GM10266 (cell line): Measurements from ENCODE around the gene NOXA1.

ENCODE experiments used
- DNase-seq: peaks from one replicate; pipeline ENCODE4 v3.0.0; 2012; ENCODE audit errors: extremely low spot score
- TF ChIP-seq, protein P1 (sequence below): IDR thresholded peaks from 2 replicates; pipeline ENCODE4 v1.5.1; 2012; ENCODE audit warnings: mild to moderate bottlenecking, low read depth; ENCODE audit not compliant: control insufficient read depth, insufficient read depth; ENCODE audit errors: missing control alignments

The NOXA1 gene

DNA sequence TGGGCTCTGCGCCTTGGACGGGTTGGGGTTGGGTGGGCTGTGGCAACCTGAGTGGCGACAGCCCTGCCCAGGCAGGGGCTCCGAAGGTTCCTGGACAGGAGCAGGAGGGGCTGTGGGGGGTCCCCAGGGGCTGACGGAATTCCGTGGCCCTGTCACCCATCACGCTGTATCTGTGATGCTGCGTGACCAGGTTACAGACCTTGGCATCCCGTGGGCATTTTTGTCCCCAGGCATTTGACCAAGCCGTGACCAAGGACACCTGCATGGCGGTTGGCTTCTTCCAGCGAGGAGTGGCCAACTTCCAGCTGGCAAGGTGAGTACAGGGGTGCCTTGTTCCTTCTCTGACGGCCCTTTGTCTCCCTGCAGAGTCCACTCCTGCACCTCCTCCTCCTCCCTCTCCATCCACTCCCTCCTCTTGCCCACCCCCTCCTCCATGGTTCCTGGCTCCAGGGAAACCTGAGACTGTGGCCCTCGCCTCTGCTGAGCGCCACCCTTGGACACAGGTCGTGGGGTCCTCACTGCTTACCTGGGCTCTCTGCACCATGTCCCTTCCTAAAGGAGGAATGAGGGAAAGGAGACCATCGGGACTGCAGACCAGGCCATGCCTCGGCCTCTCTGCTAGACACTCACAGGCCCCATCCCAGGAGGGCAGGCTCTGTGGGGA lies 3.0 kb downstream of the NOXA1 start:
- TF ChIP-seq, protein P1, sequence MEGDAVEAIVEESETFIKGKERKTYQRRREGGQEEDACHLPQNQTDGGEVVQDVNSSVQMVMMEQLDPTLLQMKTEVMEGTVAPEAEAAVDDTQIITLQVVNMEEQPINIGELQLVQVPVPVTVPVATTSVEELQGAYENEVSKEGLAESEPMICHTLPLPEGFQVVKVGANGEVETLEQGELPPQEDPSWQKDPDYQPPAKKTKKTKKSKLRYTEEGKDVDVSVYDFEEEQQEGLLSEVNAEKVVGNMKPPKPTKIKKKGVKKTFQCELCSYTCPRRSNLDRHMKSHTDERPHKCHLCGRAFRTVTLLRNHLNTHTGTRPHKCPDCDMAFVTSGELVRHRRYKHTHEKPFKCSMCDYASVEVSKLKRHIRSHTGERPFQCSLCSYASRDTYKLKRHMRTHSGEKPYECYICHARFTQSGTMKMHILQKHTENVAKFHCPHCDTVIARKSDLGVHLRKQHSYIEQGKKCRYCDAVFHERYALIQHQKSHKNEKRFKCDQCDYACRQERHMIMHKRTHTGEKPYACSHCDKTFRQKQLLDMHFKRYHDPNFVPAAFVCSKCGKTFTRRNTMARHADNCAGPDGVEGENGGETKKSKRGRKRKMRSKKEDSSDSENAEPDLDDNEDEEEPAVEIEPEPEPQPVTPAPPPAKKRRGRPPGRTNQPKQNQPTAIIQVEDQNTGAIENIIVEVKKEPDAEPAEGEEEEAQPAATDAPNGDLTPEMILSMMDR: no peak
- DNase-seq: no peak

DNA sequence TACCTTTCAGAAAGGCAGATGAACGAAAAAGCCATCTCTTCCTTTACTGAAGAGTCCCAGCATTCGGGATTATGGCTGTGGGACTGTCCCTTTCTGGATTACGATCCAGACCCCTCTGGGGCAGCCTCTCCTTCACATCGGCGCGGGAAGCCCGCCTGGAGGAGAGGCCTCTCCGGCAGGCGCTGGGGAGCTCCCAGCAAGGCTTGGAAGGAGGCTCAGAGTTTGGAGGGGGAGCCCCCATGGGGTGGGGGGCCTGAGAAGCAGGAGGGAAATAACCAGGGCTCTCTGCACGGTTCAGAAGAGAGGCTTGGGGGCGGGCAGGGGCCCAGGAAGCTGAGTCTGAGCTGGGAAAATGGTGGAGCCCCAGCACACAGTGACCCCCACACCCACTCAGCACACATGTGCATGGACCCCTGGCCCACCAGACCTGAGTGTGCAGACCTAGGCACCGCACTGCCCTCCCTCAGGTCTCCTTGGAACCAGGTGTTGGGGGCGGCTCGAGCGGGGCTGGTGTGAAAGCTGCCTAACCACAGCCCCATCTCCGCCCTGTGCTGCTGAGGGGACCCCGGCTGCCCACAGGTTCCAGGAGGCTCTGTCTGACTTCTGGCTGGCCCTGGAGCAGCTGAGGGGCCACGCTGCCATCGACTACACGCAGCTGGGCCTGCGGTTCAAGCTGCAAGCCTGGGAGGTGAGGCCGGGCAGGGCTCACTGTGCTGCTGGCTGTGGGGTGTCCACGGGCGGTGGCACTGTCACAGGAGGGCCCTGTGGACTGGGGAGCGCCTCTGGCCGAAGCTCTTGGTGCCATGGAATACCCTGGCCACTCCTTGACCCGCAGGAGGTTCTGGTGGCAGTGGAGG lies 4.5 kb downstream of the NOXA1 start:
- TF ChIP-seq, protein P1: no peak

DNA sequence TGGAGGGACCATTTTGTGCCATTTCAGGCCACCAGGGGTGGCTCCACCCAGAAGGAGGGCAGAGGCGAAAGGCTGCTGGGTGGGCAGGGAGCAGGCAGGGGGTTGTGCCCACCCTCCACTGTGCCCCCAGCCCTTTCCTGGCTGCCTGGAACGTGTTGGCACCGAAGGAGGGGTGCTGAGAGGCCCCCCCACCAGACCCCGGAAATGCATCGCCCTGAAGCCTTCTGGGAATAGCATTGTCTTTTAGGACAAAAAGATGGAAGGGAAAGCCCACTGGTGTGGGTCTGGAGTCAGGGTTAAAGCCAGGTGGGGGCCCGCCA lies 5.1 kb downstream of the NOXA1 start:
- no peak for DNase-seq
- TF ChIP-seq, protein P1: no peak

More for the DNA sequence above, 4.5 kb downstream of the NOXA1 start:
- no peak for DNase-seq

DNA sequence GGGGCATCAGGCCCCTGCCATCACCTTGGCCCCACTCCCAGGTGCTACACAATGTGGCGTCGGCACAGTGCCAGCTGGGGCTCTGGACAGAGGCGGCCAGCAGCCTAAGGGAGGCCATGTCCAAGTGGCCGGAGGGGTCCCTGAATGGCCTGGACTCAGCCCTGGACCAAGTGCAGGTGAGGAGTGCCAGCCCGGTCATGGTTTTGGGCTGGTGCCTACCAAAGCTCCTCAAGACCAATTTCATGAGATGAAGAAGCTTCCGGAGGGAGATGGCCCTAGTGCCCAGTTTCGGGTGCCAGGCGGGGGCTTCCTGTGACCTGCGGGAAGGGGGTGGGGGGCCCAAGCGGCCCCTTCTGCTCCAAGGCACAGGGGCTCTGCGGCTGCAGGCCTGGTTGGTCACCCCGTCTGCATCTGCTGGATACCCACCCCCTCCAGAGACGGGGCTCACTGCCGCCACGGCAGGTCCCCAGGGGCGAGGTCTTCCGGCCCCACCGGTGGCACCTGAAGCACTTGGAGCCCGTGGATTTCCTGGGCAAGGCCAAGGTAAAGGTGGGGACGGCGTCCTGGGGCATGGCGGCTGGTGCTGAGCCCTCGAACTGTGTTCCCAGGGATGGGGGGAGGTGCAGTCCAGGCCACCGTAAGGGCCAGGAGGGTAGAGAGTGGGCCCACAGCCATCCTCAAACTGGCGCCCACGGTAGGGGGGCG lies 5.8 kb downstream of the NOXA1 start:
- TF ChIP-seq, protein P1: no peak
- no peak for DNase-seq

DNA sequence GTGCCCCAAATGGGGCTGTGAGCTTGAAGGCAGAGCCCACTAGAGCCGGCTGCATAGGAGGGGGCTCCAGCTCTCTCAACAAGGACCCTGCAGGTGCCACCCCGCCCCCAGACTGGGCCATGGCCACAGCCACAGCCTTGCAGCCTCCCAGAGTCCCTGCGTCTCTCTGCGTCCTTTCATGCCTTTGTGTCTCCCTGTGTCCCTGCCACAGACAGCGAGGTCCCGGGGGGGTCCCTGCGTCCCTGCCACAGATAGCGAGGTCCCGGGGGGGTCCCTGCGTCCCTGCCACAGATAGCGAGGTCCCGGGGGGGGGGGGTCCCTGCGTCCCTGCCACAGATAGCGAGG lies 6.3 kb downstream of the NOXA1 start:
- no peak for DNase-seq
- TF ChIP-seq, protein P1: no peak

DNA sequence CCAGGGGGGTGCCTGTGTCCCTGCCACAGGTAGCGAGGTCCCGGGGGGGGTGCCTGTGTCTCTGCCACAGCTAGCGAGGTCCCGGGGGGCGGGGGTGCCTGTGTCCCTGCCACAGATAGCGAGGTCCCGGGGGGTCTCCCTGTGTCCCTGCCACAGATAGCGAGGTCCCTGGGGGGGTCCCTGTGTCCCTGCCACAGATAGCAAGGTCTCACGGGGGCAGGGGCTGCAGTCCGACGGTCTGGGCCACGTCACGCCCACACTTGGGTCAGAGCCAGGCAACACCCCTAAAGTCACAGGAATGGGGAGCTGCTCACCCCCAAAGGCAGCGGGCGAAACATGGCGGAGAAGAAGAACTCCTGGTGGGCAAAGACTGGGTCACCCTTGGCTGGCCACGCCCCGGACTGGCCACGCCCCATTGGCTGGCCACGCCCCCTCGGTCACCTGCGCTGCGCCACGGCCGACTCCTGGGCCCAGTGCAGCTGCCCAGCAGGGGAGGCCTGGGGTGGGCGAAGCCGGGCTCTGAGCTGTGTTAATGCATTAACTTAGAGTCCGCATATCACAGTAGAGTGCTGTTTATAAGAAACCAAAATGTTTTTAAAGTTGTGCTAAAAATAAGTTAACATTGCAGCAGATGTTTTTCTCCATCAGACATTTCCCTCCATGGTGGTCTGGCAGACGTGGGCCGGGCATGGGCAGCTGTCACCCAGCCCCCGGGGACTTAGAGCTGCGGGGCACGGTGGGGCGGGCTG lies 7.0 kb downstream of the NOXA1 start:
- TF ChIP-seq, protein P1: no peak
- peak; percentile 69 for DNase-seq
